Measurements from ENCODE around the gene LAMA5.

GRCh38 chr20:62401331-62401779 lies 34.2 kb upstream of the LAMA5 start:
- peak; percentile 28 to 61 (median 40) for TF ChIP-seq CTCF (optimal IDR thresholded peaks at IDR 0.05 in 1 of 3, IDR thresholded peaks at IDR 0.05 in 1 of 3, conservative IDR thresholded peaks at IDR 0.05 in 1 of 3; ENCODE audit: extremely low read depth in 1 of 3, insufficient read depth in 2 of 3, low read length in 3 of 3)
- no peak for TF ChIP-seq EZH2 (IDR thresholded peaks at IDR 0.05; ENCODE audit: low read length)

Measured in keratinocyte (primary cell).